ENCODE results near the gene RBX1.

Gene RBX1

DNA sequence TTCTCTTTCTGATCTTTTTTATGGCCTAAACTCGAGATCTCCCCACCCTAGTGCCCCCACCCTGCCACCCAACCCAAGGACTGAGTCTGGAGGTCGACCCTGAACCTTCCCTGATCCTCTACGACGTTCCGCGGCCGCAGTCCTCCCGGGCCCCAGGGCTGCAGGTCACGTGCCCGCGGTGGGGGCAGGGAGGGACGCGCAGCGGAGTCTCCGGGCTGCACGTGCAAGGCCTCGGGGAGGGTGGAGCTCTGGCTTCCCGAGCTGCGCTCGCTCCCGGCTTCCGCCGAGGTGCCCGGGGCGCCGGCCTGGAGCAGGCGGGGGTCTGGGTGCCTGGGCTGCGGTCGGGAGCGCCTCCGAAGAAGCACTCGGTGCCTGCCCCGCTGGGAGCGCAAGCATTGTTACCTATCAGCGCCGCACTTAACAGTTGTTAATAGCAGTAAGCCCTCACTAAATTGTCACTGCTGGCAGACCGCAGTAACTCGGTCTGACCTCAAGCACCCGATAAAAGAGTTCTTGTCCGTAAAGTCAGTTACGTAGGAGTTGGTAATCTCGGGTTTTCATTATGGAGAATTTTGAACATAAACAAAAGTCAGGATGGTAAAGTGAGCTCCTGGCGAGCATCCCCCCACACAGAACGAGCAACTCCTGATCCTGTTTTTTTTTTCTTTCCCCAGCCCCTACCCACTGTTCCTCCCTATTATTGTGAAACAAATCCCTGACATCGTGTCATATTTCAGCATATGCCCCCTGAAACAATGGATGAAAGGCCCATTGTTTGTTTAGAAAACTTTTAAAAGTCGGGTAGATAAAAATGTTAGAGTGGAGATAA, 71.5 kb downstream of the RBX1 start:
- peak; percentile 77 for DNase-seq (ENCODE audit: low spot score)

Measured in CD4-positive, alpha-beta T cell treated with Interleukin-15 for 4 hours (primary cell).